Effector CD4-positive, alpha-beta T cell (primary cell): ENCODE results near the gene WIZ.

ENCODE experiments used
- DNase-seq: peaks from one replicate; pipeline ENCODE4 v3.0.0-alpha.2; 2020

WIZ gene

DNA sequence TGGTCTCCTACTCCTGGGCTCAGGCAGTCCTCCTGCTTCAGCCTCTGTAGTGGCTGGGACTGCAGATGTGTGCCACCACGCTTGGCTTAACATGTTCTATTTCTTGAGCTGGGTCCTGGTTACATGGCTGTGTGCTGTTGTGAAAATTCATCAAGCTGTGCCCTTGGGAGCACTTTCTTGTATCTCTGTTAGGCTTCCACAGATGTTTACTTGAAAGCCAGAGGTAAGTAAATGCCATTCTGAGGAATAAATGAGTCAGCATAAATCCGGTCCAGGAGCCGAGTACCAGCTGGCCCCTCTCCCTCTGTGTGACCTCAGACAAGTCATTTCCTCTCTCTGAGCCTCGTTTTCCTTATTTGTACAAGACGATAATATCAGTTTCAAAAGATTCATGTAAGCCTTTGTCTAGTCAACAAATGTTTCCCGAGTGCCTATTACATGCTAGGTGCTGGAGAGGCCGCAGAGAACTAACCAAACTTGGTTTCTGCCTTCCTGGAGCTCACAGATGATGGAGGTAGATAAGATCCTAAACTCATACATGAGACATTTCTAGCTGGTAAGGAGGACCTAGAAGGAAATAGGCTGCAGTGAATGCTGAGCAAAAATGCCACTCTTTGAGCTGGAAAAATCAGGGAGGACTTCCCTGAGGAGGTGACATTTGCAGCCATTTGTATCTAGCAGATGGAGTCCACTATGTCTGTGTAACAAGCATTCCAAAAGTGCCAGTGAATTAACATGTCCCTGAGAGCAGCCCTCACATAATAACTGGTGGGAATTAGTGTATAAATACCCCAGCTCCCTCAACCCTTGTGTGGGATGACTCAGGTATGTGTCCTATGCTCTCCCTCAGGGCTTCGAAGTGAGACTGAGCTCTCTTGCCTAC is 17.3 kb upstream of the WIZ start:
- DNase-seq: peak; percentile 39

GRCh38 chr19:15464394-15465385 is 14.9 kb upstream of the WIZ start, which contains the start of gene RASAL3:
TSS of gene RASAL3 (minus strand) at chr19:15464544. CDS start at chr19:15464358, 186 bp downstream.
- peak; percentile 52 for DNase-seq

DNA sequence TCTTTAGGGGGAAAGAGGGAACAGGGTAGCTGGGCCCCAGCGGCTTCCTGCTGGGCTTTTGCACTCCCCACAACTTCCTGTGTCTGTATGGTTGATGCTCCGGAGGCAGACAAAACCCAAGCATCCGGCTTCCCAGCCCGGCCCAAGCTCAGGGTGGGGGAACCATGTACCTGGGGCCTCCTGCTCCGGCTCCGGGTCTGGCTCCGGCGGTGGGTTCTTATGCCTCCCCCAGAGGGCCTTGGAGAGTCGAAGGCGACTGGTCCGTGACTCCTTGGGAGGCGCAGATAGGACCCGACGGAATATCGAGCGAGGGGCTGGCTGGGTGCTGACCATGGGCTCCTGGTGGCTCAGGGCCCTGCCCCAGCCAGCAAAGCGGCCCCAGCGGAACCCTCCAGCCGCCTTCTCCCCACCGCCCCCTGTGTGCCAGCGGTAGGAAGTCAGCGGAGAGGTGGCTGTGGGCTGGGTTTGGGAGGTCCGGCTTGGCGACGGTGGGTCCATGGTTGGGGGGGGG is 14.2 kb upstream of the WIZ start:
- peak; percentile 75 for DNase-seq

GRCh38 chr19:15461694-15462093 is 11.9 kb upstream of the WIZ start:
- no peak for DNase-seq

GRCh38 chr19:15457701-15458484 is 8.1 kb upstream of the WIZ start:
- DNase-seq: no peak

DNA sequence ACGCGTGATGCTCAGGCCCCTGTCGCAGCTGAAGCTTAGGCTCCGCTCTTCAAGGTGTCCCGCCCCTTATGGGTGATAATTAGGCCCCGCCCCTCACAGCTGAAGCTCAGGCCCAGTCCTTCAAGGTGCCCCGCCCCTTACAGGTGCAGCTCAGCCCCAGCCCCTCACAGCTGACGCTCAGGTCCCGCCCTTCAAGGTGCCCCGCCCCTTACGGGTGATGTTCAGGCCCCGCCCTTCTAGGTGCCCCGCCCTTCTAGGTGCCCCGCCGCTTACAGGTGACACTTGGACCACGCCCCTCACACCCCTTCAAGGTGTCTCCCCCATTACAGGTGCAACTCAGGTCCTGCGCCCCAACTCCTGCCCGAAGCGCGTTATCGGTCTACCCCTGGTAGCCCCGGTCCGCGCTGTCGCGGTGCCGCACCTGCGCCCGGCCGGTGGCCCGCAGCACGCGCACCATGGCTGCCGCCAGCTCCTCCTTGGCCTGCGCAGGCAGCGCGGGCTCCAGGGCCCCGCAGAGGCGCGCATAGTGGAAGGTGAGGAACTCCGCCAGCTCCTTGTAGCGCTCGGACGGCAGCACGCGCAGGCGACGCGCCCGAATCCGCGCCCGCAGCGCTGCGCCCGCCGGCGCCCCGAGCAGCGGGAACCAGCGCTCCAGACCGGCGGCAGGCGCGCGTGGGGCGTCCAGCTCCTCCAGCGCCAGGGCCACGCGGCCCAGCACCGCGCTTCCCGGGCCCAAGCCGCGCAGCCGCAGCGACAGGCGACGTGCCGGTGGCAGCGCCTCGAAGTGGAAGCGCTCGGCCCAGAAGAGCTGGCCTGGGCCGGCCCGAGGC is 7.3 kb upstream of the WIZ start:
- DNase-seq: no peak

DNA sequence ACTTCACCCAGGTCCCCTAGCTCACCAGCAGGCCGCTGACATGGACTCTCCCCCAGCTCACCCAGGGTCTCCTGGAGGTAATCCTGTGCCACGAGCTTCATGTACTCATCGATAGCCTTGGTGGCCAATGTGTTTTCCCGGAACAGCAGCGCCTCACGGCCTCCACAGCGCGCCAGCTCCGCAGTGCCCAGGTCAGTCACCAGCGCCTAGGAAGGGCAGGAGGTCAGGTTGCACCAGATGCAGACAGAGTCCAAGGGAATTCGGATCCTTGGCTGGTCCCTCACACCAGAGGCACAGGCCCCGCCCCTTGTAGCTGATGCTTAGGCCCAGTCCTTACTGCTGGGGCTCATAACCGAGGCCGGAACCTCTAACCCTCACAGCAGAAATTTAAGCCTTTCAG is 6.7 kb upstream of the WIZ start:
- DNase-seq: no peak

- DNase-seq: no peak
Measured at GRCh38 chr19:15455996-15456395, 6.2 kb upstream of the WIZ start.

GRCh38 chr19:15453906-15454860 is 4.4 kb upstream of the WIZ start:
- no peak for DNase-seq

DNA sequence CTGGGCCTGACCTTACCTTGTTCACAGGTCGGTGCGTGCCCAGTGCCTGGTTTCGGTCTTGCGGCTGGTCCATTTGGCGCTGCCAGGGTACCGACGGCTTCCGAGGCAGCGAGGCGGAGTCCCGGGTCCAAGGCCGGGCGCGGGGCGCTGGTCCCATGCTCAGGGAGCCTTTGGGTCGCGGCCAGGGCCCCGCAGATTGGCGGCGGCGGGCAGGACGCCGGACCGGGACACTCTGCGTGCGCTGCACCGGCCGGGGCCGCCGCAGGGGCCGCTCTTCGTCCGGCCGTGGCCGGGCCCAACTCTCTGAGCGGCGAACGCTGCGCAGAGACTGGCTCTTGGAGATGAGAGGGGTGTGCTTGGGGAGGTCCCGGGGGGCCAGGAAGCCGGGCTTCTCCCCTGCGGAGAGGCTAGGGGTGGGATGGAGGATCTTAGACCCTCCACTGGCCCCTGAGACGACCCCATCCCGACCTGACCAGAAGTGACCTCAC is 3.4 kb upstream of the WIZ start:
- no peak for DNase-seq

DNA sequence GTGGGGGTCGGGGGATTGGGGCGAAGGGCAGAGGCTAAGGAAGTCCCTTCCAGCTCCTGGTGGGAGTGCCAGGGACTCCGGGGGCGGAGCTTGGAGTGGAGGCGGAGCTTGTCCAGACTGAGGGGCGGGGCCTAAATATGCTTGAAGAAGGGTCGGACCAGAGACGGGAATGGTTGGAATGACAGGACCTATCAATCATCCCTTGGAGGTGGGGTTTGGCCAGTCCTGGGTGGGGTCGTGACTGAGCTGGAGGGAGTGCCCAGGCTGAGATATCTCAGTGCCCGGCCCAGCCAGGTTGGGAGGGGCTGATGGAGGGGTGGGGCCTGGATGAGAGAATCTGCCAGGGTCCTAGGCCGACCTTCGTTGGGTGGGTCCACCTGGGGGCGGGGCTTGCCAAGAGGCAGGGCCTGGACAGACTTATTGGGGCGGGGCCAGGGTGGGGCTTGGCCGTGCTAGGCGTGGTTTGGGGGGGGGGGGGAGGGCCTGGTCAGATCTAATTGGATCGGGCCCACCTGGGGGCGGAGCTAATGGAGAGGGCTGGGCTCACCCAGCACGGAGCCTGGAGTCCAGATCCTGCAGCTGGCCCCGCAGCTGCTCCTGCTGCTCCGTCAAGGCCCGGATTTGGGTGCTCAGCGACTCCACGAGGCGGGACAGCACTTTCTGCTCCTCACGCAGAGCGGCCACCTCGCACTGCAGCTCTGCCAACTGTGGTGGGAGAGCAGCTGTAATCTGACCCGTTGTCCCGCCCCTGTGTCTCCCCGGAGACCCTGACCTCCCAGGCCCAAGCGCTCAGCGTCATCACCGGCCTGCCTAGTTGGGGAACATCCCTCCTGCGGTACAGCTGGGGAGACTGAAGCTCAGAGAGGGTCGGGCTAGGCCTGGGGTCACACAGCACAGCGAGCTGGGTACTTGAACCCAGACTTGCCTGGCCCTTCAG is 2.6 kb upstream of the WIZ start:
- DNase-seq: no peak

DNA sequence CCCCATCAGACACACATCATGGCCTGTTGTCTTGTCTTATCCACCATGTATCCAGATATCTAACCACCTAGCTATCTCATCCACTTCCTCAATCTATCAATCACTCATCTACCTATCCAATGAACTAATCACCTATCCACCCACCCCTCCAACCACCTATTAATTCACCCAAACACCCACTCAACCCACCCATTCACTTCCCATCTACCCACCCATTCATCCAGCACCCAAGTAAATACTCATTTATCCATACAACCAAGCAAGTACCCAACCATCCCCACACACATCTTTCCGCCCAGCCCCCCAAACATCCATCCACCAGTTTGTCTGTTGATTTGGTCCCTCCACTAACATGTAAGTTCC is 753 bp upstream of the WIZ start:
- DNase-seq: no peak

DNA sequence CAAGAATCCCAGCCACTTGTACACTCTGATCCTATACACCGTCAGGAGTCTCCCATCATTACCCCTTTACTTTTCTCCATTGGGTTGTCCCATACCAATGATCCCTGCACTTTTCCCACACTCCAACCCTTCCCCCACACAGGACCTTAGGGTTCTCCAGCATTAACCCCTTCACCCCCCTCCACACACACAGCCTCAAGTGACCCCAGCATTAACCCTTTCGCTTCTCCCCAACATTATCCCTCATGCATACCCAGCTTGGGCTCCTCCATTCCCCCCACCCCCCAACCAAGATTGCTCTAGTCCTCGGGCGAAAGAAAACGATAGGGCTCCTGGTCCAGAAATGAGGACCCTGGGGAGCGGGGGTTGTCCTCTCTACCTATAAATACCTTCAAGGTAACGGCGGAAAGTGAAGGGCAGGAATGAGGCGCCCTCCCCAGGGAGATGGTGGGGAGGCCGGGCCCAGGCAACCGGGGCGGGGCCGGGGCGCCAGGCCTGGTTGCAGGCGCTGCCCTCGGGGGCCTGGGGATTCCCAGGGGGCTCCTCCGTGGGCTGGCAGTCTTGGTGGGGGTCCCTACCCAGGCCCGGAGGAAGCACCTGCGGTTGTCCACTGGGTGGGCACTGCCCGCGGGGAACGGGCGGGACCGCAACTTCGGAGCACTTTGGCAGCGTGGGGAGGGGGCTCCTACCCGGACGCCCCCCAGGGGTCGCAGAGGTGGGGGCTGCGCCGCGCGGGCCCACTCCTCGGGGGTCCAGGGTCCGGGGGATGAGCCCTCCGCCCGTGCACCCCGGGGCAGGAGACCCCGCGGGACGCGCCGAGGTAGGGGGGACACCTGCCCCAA is 757 bp downstream of the WIZ start:
- DNase-seq: no peak

- DNase-seq: no peak
Measured at GRCh38 chr19:15448044-15448777, 1.5 kb downstream of the WIZ start.

- no peak for DNase-seq
Measured at GRCh38 chr19:15447057-15447456, 2.7 kb downstream of the WIZ start.

DNA sequence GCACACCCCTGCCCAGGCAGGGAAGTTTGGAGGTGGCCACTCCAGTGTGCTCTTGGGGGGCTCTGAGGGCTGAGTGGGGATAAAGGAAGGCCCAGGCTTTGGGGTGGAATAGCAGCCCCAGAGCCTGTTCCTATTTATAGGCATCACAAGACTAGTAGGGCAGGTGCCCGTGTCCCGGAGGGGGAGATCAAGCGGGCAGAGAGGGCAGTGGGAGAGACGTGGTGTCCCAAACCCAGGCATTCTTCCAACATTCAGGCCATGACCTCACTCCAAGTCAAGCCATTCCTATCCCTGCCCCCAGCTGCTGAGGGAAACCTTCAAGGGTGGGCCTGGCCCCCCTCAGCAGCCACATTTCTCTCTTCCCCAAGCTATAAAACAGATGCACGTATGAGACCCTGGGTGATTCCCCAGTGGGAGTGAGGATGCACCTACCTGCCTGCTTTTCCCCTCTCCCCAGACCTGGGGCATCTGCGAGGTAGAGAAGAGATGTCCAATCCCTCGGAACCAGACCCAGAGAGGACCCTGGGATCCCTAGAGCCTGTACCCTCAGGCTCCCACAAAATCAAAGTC is 3.9 kb downstream of the WIZ start:
- DNase-seq: no peak

GRCh38 chr19:15445227-15445605 is 4.5 kb downstream of the WIZ start:
- DNase-seq: no peak
